Measurements from ENCODE around the gene MAGI2.
"Not testable (repeated sequence)": the region's sequence is repeated elsewhere in the genome, so short reads cannot be mapped to it uniquely, and the experiment has no call there.

MAGI2 gene

DNA sequence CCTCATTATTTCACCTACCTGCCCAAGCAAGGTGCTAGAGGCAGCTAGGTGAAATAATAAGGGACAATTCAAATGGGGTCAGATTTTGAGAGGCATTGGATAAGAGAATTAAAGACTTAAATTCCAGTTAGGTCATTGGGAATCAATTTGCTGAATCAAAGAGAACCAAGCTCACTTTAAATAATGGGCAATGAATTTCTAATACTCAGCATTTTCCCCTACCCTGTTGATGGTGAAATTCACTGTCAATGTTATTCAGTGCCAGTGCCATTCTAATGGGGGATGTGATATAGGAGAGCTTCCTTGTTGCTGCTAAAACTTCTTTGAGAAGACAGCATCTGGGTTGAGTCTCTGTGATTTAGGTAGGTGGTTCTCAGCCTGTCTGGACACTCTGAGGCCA, 1145.6 kb downstream of the MAGI2 start:
- no peak overlapping the region for H3K4me3 ChIP-seq (ENCODE audit: low read length)
- TF ChIP-seq ZNF274 (IDR thresholded peaks at IDR 0.05; ENCODE audit: low read depth, low read length), result no peak

GRCh38 chr7:78306634-78307033, 1146.8 kb downstream of the MAGI2 start:
- no peak for TF ChIP-seq ZNF274 (IDR thresholded peaks at IDR 0.05; ENCODE audit: low read depth, low read length)
- H3K4me3 ChIP-seq (ENCODE audit: low read length), result no peak overlapping the region

DNA sequence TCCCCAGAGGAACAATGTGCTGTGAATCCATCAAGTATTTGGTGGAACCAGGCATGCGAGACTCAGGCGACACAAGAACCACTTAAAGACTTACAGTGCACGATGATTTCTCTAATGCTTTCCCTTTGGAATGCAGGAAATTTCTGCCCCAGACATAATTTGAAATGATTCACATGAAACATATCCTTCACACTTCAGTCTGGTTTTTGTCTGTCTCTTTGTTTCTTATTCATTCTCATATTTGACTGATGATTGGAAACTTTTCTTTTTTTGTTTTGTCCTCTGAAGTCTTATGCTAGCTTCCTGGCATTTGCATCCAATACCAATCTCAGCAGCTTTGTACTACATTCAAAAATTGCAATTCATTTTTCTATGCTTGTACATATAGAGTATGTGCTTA, 1152.1 kb downstream of the MAGI2 start:
- TF ChIP-seq ZNF274 (IDR thresholded peaks at IDR 0.05; ENCODE audit: low read depth, low read length), result no peak
- no peak overlapping the region for H3K4me3 ChIP-seq (ENCODE audit: low read length)

DNA sequence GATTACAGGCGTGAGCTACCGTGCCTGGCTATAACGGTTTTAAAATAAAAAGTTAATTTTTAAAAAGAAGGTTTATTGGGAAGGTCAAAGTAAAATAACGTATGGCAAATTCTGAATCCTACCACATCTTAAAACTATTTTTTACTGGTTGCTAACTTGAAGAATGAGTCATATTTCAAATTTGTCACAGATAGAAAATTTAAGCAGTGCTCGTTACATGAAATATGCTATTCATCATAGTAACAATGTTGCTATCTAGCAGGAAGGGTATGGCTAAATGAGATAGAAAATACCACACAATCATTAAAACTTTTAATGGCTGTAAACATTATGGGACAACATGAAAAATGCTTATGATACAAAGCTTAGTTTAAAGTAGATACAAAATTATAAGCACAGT, 1154.4 kb downstream of the MAGI2 start:
- no peak overlapping the region for H3K4me3 ChIP-seq (ENCODE audit: low read length)
- no peak for TF ChIP-seq ZNF274 (IDR thresholded peaks at IDR 0.05; ENCODE audit: low read depth, low read length)

- TF ChIP-seq ZNF274 (IDR thresholded peaks at IDR 0.05; ENCODE audit: low read depth, low read length), result no peak
- H3K4me3 ChIP-seq (ENCODE audit: low read length), result no peak overlapping the region
These were observed 1156.7 kb downstream of the MAGI2 start for GRCh38 chr7:78296644-78297371.

GRCh38 chr7:78296046-78296597, 1157.3 kb downstream of the MAGI2 start:
- no peak for TF ChIP-seq ZNF274 (IDR thresholded peaks at IDR 0.05; ENCODE audit: low read depth, low read length)
- no peak overlapping the region for H3K4me3 ChIP-seq (ENCODE audit: low read length)

DNA sequence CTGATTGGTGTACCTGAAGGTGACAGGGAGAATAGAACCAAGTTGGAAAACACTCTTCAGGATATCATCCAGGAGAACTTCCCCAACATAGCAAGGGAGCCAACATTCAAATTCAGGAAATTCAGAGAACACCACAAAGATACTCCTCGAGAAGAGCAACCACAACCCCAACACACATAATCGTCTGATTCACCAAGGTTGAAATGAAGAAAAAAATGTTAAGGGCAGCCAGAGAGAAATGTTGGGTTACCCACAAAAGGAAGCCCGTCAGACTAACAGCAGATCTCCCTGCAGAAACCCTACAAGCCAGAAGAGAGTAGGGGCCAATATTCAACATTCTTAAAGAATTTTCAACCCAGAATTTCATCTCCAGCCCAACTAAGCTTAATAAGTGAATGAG, 1164.0 kb downstream of the MAGI2 start:
- H3K4me3 ChIP-seq (ENCODE audit: low read length), result not testable (repeated sequence)

DNA sequence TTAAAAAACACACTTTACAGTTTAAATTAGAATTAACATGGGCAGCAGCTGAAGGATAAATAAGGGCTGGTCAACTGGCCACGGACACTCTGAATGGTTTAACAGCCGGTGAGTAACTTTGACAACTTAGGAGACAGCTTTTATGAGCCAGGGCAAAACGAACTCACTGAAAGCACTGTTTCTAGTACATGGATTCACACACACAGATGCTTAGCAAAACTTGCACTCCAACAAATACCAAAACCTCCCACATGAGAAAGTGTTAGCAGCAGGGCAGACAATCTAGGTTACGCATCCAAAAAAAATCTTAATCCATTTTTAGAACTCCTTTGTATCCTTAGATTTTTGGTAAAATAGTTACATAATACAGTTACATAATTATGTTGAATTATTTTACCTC, 1168.5 kb downstream of the MAGI2 start:
- TF ChIP-seq ZNF274 (IDR thresholded peaks at IDR 0.05; ENCODE audit: low read depth, low read length), result no peak
- no peak overlapping the region for H3K4me3 ChIP-seq (ENCODE audit: low read length)

- no peak overlapping the region for H3K4me3 ChIP-seq (ENCODE audit: low read length)
These were observed 1173.2 kb downstream of the MAGI2 start for GRCh38 chr7:78280276-78280675.

GRCh38 chr7:78279457-78279856, 1174.0 kb downstream of the MAGI2 start:
- no peak overlapping the region for H3K4me3 ChIP-seq (ENCODE audit: low read length)
- TF ChIP-seq ZNF274 (IDR thresholded peaks at IDR 0.05; ENCODE audit: low read depth, low read length), result no peak

More at GRCh38 chr7:78280276-78280675, 1173.2 kb downstream of the MAGI2 start:
- TF ChIP-seq ZNF274 (IDR thresholded peaks at IDR 0.05; ENCODE audit: low read depth, low read length), result no peak

- TF ChIP-seq ZNF274 (IDR thresholded peaks at IDR 0.05; ENCODE audit: low read depth, low read length), result no peak
These were observed 1174.4 kb downstream of the MAGI2 start for GRCh38 chr7:78279032-78279431.

GRCh38 chr7:78267141-78267540, 1186.3 kb downstream of the MAGI2 start:
- no peak overlapping the region for H3K4me3 ChIP-seq (ENCODE audit: low read length)
- TF ChIP-seq ZNF274 (IDR thresholded peaks at IDR 0.05; ENCODE audit: low read depth, low read length), result no peak

More at GRCh38 chr7:78279032-78279431, 1174.4 kb downstream of the MAGI2 start:
- H3K4me3 ChIP-seq (ENCODE audit: low read length), result no peak overlapping the region

DNA sequence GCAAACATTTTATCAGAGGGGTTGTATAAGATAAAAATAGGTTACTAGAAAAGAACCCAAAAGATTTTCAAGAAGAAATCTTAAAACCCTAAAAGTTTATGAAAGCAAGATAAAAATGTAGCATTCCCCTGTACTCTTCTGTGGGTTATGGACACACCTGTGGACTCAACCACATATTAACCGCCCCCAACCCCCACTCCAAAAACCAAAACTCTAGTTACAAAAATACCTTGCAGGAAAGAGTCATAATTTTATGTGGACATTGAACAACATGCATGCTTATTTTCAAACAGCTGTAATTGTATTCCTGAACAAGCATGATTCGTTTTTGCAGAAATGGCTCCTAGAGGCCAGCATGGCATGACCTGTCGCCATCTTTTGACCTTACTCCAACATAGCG, 1188.0 kb downstream of the MAGI2 start:
- no peak overlapping the region for H3K4me3 ChIP-seq (ENCODE audit: low read length)
- no peak for TF ChIP-seq ZNF274 (IDR thresholded peaks at IDR 0.05; ENCODE audit: low read depth, low read length)

- TF ChIP-seq ZNF274 (IDR thresholded peaks at IDR 0.05; ENCODE audit: low read depth, low read length), result no peak
These were observed 1188.4 kb downstream of the MAGI2 start for GRCh38 chr7:78265071-78265470.

GRCh38 chr7:78264105-78264504, 1189.4 kb downstream of the MAGI2 start:
- no peak for TF ChIP-seq ZNF274 (IDR thresholded peaks at IDR 0.05; ENCODE audit: low read depth, low read length)
- no peak overlapping the region for H3K4me3 ChIP-seq (ENCODE audit: low read length)

More at GRCh38 chr7:78265071-78265470, 1188.4 kb downstream of the MAGI2 start:
- no peak overlapping the region for H3K4me3 ChIP-seq (ENCODE audit: low read length)

DNA sequence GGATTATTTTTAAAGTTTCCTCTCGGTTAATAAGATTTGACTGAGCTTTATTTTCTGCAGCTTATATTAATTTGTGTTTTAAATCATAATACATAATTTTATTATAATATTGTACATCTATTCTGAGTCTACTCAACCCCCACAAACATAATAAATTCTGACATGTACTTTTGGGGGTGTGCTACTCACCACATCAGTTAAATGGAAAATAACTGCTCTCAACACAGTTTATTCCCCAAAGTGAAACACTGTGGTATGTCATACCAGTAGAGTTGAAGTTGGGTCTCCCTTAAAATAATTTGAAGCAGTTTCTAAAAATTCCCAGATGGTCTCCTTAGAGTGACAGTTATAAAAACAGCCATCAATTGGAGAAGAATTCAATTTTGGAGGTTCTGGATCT, 1191.7 kb downstream of the MAGI2 start:
- no peak overlapping the region for H3K4me3 ChIP-seq (ENCODE audit: low read length)
- no peak for TF ChIP-seq ZNF274 (IDR thresholded peaks at IDR 0.05; ENCODE audit: low read depth, low read length)
